HG02885 (cell line): ENCODE data around the gene TLK2.
"Not testable (repeated sequence)": the region's sequence is repeated elsewhere in the genome, so short reads cannot be mapped to it uniquely, and the experiment has no call there.

Experiments
- ATAC-seq: cut with Tn5 transposase; IDR thresholded peaks from one replicate; pipeline ENCODE4 v1.9.1; 2021; ENCODE audit warnings: mild to moderate bottlenecking; ENCODE audit not compliant: unreplicated experiment, poor library complexity

TLK2 gene

GRCh38 chr17:62552851-62553659 lies 74.4 kb downstream of the TLK2 start:
- ATAC-seq = peak; percentile 76

GRCh38 chr17:62557532-62557931 lies 78.9 kb downstream of the TLK2 start:
- ATAC-seq = not testable (repeated sequence)

GRCh38 chr17:62558941-62559340 lies 80.3 kb downstream of the TLK2 start:
- ATAC-seq = not testable (repeated sequence)

GRCh38 chr17:62560971-62561370 lies 82.3 kb downstream of the TLK2 start:
- not testable (repeated sequence) for ATAC-seq

- ATAC-seq = no peak
These were observed 84.0 kb downstream of the TLK2 start for GRCh38 chr17:62562656-62563055.

- ATAC-seq = no peak
These were observed 87.2 kb downstream of the TLK2 start for GRCh38 chr17:62565817-62566216.

GRCh38 chr17:62566996-62567578 lies 88.5 kb downstream of the TLK2 start:
- no peak for ATAC-seq

GRCh38 chr17:62572488-62572887 lies 93.9 kb downstream of the TLK2 start:
- no peak for ATAC-seq

GRCh38 chr17:62572888-62573401 lies 94.3 kb downstream of the TLK2 start:
- no peak for ATAC-seq

- no peak for ATAC-seq
These were observed 95.0 kb downstream of the TLK2 start for GRCh38 chr17:62573480-62574117.

- ATAC-seq = no peak
These were observed 97.8 kb downstream of the TLK2 start for GRCh38 chr17:62576382-62576781.

GRCh38 chr17:62578757-62579487 lies 100.3 kb downstream of the TLK2 start:
- ATAC-seq = no peak

GRCh38 chr17:62580947-62581346 lies 102.3 kb downstream of the TLK2 start:
- ATAC-seq = no peak

GRCh38 chr17:62581764-62582163 lies 103.1 kb downstream of the TLK2 start:
- ATAC-seq = no peak

GRCh38 chr17:62587554-62587953 lies 108.9 kb downstream of the TLK2 start:
- no peak for ATAC-seq

GRCh38 chr17:62588109-62588508 lies 109.5 kb downstream of the TLK2 start:
- no peak for ATAC-seq

GRCh38 chr17:62591333-62591732 lies 112.7 kb downstream of the TLK2 start:
- no peak for ATAC-seq

GRCh38 chr17:62591822-62592221 lies 113.2 kb downstream of the TLK2 start:
- ATAC-seq = not testable (repeated sequence)

- no peak for ATAC-seq
These were observed 113.9 kb downstream of the TLK2 start for GRCh38 chr17:62592341-62593099.

- no peak for ATAC-seq
These were observed 116.9 kb downstream of the TLK2 start for GRCh38 chr17:62595484-62595883.
